ENCODE results near the gene ASIC2. TPM values are rescaled to one million over a fixed set of nuclear protein-coding genes. Genes with fewer than 3 reads are reported as not detected.

The ASIC2 gene
- total and polyA plus RNA-seq, 2 donors (not counting 1 experiment from before 2014, with no cell fraction given): not detected

DNA sequence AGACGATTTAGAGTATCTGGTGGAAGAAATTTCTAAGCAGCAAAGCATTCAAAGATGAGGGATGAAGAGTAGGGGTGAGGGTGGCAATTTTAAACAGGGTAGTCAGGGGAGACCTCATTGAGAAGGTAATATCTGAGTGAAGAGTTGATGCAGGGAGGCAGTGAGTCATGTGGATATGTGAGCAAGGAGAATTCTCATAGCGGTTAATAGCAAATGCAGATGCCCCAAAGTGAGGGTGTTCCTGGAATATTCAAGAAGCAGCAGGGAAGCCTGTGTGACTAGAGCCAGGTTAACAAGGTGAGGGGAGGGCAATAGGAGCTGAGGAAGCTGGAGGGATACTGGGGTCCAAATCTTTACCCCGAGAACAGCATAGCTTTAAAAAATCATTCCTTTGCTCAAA lies 187.2 kb downstream of the ASIC2 start:
- H3K27ac ChIP-seq (ENCODE audit: low read length in 2 of 2): no peak overlapping the region
- H3K27ac Mint-ChIP-seq: no peak overlapping the region
- H3K4me1 Mint-ChIP-seq: no peaks in the 10 kb centered on the region
- WGBS (ENCODE audit: insufficient coverage): 50% methylated on average over 2 of the region's 3 CpGs
- no peak for ATAC-seq (ENCODE audit: low read depth)
- H3K4me2 ChIP-seq (replicated peaks; ENCODE audit: low read depth, low read length, poor library complexity, severe bottlenecking): no peak overlapping the region
- no peaks in the 10 kb centered on the region for H3K36me3 ChIP-seq (replicated peaks in 1 of 2; ENCODE audit: control extremely low read depth in 1 of 2, control insufficient read depth in 1 of 2, extremely low read depth in 1 of 2, insufficient read depth in 2 of 2, low read length in 1 of 2)
- no peaks in the 10 kb centered on the region for H3K4me1 ChIP-seq (ENCODE audit: control insufficient read depth in 2 of 2, insufficient read depth in 2 of 2, low read length in 2 of 2)
- no peaks in the 10 kb centered on the region for H3K9me3 ChIP-seq (ENCODE audit: control extremely low read depth in 1 of 3, control insufficient read depth in 2 of 3, insufficient read depth in 1 of 3, low read length in 2 of 3)
- H3K4me3 Mint-ChIP-seq: no peak overlapping the region
- peaks cover 0 to 4% (median 0%) of the 10 kb centered on the region in 4 experiments for H3K27me3 ChIP-seq (replicated peaks in 1 of 4; ENCODE audit: control extremely low read depth in 1 of 4, control insufficient read depth in 3 of 4, insufficient read depth in 4 of 4, low read length in 3 of 4)
- peaks cover 19% of the 10 kb centered on the region for H3K27me3 Mint-ChIP-seq
- no peak overlapping the region for H2AFZ ChIP-seq (ENCODE audit: insufficient read depth, low read depth, low read length, poor library complexity, severe bottlenecking)
- H3K79me2 ChIP-seq (ENCODE audit: control insufficient read depth, insufficient read depth, low read length): no peaks in the 10 kb centered on the region
- DNase-seq: no peak
- no peak overlapping the region for H3K9ac ChIP-seq (ENCODE audit: low read length)
- ChIA-PET CTCF (no interaction called here), POLR2A (no interaction called here)
- no peaks in the 10 kb centered on the region for H4K20me1 ChIP-seq (ENCODE audit: control insufficient read depth, insufficient read depth, low read length, poor library complexity, severe bottlenecking)
- intact Hi-C loops (cut with micrococcal nuclease): no loop called here
- TF ChIP-seq CTCF (IDR thresholded peaks at IDR 0.05) (no peak), EZH2 (IDR thresholded peaks at IDR 0.05; ENCODE audit: borderline replicate concordance, insufficient read depth, low read depth, low read length, poor library complexity, severe bottlenecking) (no peak)
- H3K9me3 Mint-ChIP-seq (ENCODE audit: insufficient read depth): peaks cover 8% of the 10 kb centered on the region
- H3K4me3 ChIP-seq (ENCODE audit: control extremely low read depth in 1 of 5, extremely low read depth in 1 of 5, insufficient read depth in 1 of 5, low read depth in 2 of 5, low read length in 4 of 5): no peak overlapping the region

DNA sequence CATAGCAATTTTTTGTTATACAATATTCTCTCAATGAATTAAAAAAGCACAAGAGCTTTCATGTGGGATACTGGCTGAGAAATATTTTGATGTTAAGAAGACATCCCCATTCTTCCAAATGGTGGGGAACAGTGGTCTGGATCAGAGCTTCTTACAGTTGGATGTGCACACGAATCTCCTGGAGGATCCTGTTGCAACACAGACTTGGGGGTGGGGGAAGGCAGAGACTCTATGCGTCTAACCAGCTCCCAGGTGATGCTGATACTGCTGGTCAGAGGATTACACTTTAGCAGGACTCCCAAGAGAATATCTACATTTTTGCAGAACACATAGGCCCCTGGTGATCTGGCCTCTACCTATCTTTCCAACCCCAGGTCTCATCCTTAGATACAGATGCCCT lies 193.2 kb downstream of the ASIC2 start:
- DNase-seq: no peak
- H3K4me2 ChIP-seq (replicated peaks; ENCODE audit: low read depth, low read length, poor library complexity, severe bottlenecking): no peak overlapping the region
- H3K27me3 Mint-ChIP-seq: peaks cover 12% of the 10 kb centered on the region
- intact Hi-C loops (cut with micrococcal nuclease): no loop called here
- POLR2A ChIA-PET: no interaction called here
- H3K27me3 ChIP-seq (replicated peaks in 1 of 4; ENCODE audit: control extremely low read depth in 1 of 4, control insufficient read depth in 3 of 4, insufficient read depth in 4 of 4, low read length in 3 of 4): no peaks in the 10 kb centered on the region
- H3K9ac ChIP-seq (ENCODE audit: low read length): no peak overlapping the region
- H3K4me3 Mint-ChIP-seq: no peak overlapping the region
- CTCF ChIA-PET: no interaction called here
- H3K4me1 ChIP-seq (ENCODE audit: control insufficient read depth in 2 of 2, insufficient read depth in 2 of 2, low read length in 2 of 2): no peaks in the 10 kb centered on the region
- no peak overlapping the region for H3K4me3 ChIP-seq (ENCODE audit: control extremely low read depth in 1 of 5, extremely low read depth in 1 of 5, insufficient read depth in 1 of 5, low read depth in 2 of 5, low read length in 4 of 5)
- no peaks in the 10 kb centered on the region for H3K9me3 Mint-ChIP-seq (ENCODE audit: insufficient read depth)
- no peaks in the 10 kb centered on the region for H4K20me1 ChIP-seq (ENCODE audit: control insufficient read depth, insufficient read depth, low read length, poor library complexity, severe bottlenecking)
- no peaks in the 10 kb centered on the region for H3K36me3 ChIP-seq (replicated peaks in 1 of 2; ENCODE audit: control extremely low read depth in 1 of 2, control insufficient read depth in 1 of 2, extremely low read depth in 1 of 2, insufficient read depth in 2 of 2, low read length in 1 of 2)
- H3K4me1 Mint-ChIP-seq: no peaks in the 10 kb centered on the region
- H3K79me2 ChIP-seq (ENCODE audit: control insufficient read depth, insufficient read depth, low read length): no peaks in the 10 kb centered on the region
- 78% methylated on average over 2 of the region's 2 CpGs for WGBS (ENCODE audit: insufficient coverage)
- peaks cover 0 to 6% (median 0%) of the 10 kb centered on the region in 3 donors for H3K9me3 ChIP-seq (ENCODE audit: control extremely low read depth in 1 of 3, control insufficient read depth in 2 of 3, insufficient read depth in 1 of 3, low read length in 2 of 3)
- ATAC-seq (ENCODE audit: low read depth): no peak
- no peak for TF ChIP-seq CTCF (IDR thresholded peaks at IDR 0.05)
- no peak for TF ChIP-seq EZH2 (IDR thresholded peaks at IDR 0.05; ENCODE audit: borderline replicate concordance, insufficient read depth, low read depth, low read length, poor library complexity, severe bottlenecking)
- H2AFZ ChIP-seq (ENCODE audit: insufficient read depth, low read depth, low read length, poor library complexity, severe bottlenecking): no peak overlapping the region
- no peak overlapping the region for H3K27ac ChIP-seq (ENCODE audit: low read length in 2 of 2)
- no peak overlapping the region for H3K27ac Mint-ChIP-seq
